ENCODE data around the gene NAGPA.

NAGPA gene

GRCh38 chr16:4990415-4990814 lies 43.3 kb downstream of the NAGPA start:
- Histone ChIP-seq H3K27ac (ENCODE audit: low read depth, low read length, poor library complexity, severe bottlenecking) (no peak overlapping the region), H3K79me2 (ENCODE audit: insufficient read depth, low read length) (no peaks in the 10 kb centered on the region), H3K9me2 (ENCODE audit: low read depth, low read length) (no peaks in the 10 kb centered on the region), H3F3A (ENCODE audit: insufficient read depth, low read length) (no peaks in the 10 kb centered on the region), H3K36me3 (ENCODE audit: insufficient read depth, low read length) (no peaks in the 10 kb centered on the region), H3K9ac (ENCODE audit: low read length) (no peak overlapping the region), H3K4me1 (ENCODE audit: insufficient read depth, low read length, severe bottlenecking) (no peaks in the 10 kb centered on the region), H4K20me1 (ENCODE audit: insufficient read depth, low read length) (no peaks in the 10 kb centered on the region), H2AFZ (ENCODE audit: low read length) (no peak overlapping the region), H3K9me3 (ENCODE audit: low read length) (no peaks in the 10 kb centered on the region), H3K27me3 (ENCODE audit: insufficient read depth, low read length) (no peaks in the 10 kb centered on the region), H3K4me3 (ENCODE audit: low read depth, low read length, poor library complexity, severe bottlenecking) (no peak overlapping the region), H3K4me2 (ENCODE audit: low read length) (no peak overlapping the region)
- TF ChIP-seq CTCF (IDR thresholded peaks at IDR 0.05; ENCODE audit: low read length) (no peak), EZH2 (IDR thresholded peaks at IDR 0.05; ENCODE audit: borderline replicate concordance, low read length) (no peak)

GRCh38 chr16:4989391-4990006 lies 44.2 kb downstream of the NAGPA start:
- no peak overlapping the region for H2AFZ ChIP-seq (ENCODE audit: low read length)
- H3K9ac ChIP-seq (ENCODE audit: low read length), result no peak overlapping the region
- no peak overlapping the region for H3K27ac ChIP-seq (ENCODE audit: low read depth, low read length, poor library complexity, severe bottlenecking)
- TF ChIP-seq EZH2 (IDR thresholded peaks at IDR 0.05; ENCODE audit: borderline replicate concordance, low read length) (no peak), CTCF (IDR thresholded peaks at IDR 0.05; ENCODE audit: low read length) (no peak)
- no peak overlapping the region for H3K4me2 ChIP-seq (ENCODE audit: low read length)
- H3K9me2 ChIP-seq (ENCODE audit: low read depth, low read length), result no peaks in the 10 kb centered on the region
- no peaks in the 10 kb centered on the region for H3K79me2 ChIP-seq (ENCODE audit: insufficient read depth, low read length)
- H3K36me3 ChIP-seq (ENCODE audit: insufficient read depth, low read length), result no peaks in the 10 kb centered on the region
- H4K20me1 ChIP-seq (ENCODE audit: insufficient read depth, low read length), result no peaks in the 10 kb centered on the region
- H3K9me3 ChIP-seq (ENCODE audit: low read length), result no peaks in the 10 kb centered on the region
- H3K4me1 ChIP-seq (ENCODE audit: insufficient read depth, low read length, severe bottlenecking), result no peaks in the 10 kb centered on the region
- no peaks in the 10 kb centered on the region for H3K27me3 ChIP-seq (ENCODE audit: insufficient read depth, low read length)
- H3K4me3 ChIP-seq (ENCODE audit: low read depth, low read length, poor library complexity, severe bottlenecking), result no peak overlapping the region
- no peaks in the 10 kb centered on the region for H3F3A ChIP-seq (ENCODE audit: insufficient read depth, low read length)

- Histone ChIP-seq H3K4me2 (ENCODE audit: low read length) (no peak overlapping the region), H3K9ac (ENCODE audit: low read length) (no peak overlapping the region), H3F3A (ENCODE audit: insufficient read depth, low read length) (no peaks in the 10 kb centered on the region), H3K9me3 (ENCODE audit: low read length) (peaks cover 2% of the 10 kb centered on the region; the same call in 1 of the 2 replicates), H3K79me2 (ENCODE audit: insufficient read depth, low read length) (no peaks in the 10 kb centered on the region), H4K20me1 (ENCODE audit: insufficient read depth, low read length) (no peaks in the 10 kb centered on the region), H3K36me3 (ENCODE audit: insufficient read depth, low read length) (no peaks in the 10 kb centered on the region), H3K27me3 (ENCODE audit: insufficient read depth, low read length) (no peaks in the 10 kb centered on the region), H3K4me1 (ENCODE audit: insufficient read depth, low read length, severe bottlenecking) (no peaks in the 10 kb centered on the region), H3K27ac (ENCODE audit: low read depth, low read length, poor library complexity, severe bottlenecking) (no peak overlapping the region), H2AFZ (ENCODE audit: low read length) (no peak overlapping the region), H3K9me2 (ENCODE audit: low read depth, low read length) (no peaks in the 10 kb centered on the region), H3K4me3 (ENCODE audit: low read depth, low read length, poor library complexity, severe bottlenecking) (no peak overlapping the region)
- TF ChIP-seq CTCF (IDR thresholded peaks at IDR 0.05; ENCODE audit: low read length), result no peak
Measured at GRCh38 chr16:4988647-4989046, 45.1 kb downstream of the NAGPA start.

Data from OCI-LY1 (cell line).